Measurements from ENCODE around the gene DLG2.

DLG2 gene

GRCh38 chr11:84681456-84681855 lies 945.7 kb downstream of the DLG2 start:
- no peak for DNase-seq

DNA sequence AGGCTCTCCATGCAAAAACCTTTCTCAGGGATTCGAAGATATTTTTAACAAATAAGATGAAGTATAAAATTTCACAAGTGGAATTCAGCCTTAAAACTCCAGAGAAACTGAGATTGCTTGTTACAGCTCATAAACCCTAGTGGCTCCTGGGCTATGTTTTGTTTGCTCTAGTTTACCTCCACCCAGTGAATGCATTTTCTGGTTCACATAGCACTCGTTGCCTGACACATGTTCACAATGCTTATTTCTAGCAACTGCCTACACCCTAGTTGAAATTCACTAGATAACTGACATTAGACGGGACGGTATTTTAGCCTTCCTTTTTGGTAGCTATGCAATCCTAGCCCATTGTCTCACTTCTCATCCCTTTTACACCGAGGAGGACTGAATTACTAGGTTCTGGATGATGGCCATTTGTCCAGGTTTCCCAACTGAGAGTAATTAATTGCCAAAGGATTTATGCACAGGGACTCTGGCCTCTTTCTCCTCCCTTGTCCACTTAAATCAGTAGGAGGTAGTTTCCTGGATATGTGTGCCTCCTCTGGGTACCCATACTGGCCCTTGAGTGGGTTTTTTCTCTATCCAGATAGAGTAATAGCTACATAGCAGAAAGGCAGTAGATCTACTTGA lies 951.6 kb downstream of the DLG2 start:
- no peak for DNase-seq

GRCh38 chr11:84673753-84674152 lies 953.4 kb downstream of the DLG2 start:
- DNase-seq = peak in 5 of 56 donors; percentile 0 to 13 (median 2)

DNA sequence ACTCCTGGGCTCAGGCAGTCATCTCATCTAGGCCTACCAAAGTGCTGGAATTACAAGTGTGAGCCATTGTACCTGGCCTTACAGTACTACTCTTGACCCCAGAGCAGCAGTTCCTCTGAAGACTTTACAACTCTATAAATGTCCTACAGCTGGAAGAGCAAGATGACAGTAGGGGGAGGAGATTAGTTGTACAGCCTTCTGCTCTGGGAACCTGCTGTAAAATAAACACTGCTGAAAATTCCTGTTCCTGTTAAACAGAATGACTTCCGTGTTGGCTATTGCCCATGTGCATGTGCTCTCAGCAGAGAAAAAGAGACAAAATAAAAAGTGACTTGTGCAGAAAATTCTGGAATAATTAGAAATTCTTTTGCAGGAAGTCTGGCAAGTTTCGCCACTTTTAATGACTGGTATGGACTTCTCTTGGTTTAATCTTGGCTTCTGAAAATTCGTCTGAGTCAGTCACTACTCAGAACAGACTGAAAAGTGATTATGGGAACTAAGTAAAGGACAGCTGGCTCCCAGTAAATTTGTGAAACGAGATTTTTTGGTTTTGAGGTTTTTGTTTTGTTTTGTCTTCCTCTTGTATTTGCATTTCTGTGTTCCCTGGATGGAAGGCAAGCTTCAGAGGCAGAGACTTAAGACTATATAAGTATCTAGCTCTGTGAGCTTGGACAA lies 955.7 kb downstream of the DLG2 start:
- no peak for DNase-seq

GRCh38 chr11:84663731-84664130 lies 963.4 kb downstream of the DLG2 start:
- DNase-seq = no peak

DNA sequence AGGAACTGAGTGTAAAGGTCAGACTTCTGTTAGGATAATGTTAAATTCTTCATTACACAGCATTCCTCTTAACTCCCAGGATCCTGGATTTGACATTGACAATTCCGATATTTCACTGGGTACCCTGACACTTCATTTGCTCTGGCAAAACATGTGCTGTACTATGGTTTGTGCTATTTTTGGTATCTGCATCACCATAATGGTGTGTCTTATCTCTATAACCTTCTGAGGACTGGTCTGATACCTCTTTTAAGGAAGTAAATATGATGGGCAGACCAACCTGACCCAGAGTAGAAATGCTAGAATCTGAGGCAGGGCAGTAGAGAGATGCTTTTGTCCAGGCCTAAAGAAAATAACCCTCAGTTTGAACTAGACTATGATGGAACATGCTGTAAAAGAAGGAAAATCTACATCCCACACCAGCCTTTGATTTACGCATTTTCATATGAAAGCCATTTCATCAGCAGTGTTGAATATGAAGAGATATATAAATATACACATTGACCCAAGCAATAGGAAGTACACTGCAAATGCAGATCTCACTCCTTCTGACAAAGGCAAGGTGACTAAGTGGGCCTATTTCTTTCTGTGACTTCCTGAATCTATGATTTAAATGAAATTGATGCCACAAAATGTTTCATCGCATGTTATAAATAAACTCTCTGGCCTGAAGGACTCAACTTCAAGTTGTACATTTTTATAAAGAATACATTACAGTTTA lies 966.7 kb downstream of the DLG2 start:
- no peak for DNase-seq

GRCh38 chr11:84655712-84656111 lies 971.4 kb downstream of the DLG2 start:
- DNase-seq = no peak

GRCh38 chr11:84648471-84648870 lies 978.7 kb downstream of the DLG2 start:
- DNase-seq = peak in 16 of 56 donors; percentile 0 to 26 (median 7)

DNA sequence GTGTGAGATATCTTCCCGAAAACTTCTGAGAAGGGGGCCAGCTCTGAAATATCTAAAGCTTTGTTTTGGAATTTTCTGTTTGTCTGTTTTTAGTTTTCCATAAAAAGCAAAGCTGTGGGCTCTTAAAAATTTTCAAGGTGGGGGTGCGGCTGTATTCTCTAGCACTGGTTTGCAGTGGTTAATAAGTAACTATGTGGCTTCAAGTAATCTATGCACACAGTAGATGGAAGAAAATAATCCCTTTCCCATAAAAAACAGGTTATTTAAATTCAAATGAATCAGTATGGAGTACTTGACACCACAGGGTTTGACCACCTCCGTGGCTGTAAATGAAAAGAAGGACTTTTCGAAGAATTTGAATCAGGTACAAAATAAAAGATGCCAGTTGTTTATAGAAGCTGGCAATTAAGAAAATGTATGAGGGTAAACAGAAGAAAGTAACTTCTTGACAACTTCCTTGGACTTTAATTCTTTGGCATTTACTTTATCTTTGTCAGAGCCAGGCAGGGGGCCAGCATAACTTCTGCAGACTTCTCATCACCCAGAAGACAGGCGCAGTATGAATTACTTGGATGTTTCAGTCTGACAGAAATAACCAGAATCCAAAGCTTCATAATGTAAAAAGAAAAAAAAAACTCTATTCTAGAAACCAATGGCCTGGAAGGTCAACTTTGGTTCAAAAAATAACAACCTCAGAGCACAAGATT lies 981.0 kb downstream of the DLG2 start:
- no peak for DNase-seq

DNA sequence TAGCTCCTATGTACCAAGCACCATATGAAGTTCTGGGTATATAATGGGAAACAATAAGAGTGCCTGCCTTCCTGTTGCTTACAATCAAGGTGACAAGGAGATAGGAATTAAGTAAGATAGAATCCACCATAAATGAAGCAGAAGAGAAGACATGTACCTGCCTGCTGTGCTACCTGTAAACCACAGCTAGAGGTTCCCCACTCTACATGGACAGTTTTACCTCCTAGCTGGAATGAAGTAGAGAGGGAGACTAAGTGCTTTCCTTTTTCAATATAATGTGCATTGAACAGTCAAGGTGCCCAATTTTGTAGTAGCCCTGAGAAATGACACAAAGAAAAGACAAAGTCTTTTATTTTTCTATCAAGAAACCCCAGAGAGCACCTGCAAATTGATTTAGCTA lies 984.6 kb downstream of the DLG2 start:
- no peak for DNase-seq

DNA sequence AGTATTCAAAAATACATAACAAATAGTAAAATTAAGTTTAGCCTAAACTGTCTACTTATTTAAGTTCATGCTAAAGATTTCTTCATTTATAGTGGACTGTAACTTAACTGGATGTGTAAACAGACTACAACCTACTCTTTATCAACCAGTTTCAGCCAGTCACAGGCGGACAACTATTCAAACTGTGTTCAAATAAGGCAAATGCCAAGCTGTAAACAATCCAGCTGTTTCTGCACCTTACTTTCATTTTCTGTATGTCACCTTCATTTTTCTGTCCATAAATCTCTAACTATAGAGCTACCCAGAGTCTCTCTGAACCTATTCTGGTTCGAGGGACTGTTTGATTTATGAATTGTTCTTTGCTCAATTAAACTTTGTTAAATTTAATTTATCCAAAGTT lies 992.8 kb downstream of the DLG2 start:
- no peak for DNase-seq

GRCh38 chr11:84628871-84629620 lies 998.1 kb downstream of the DLG2 start:
- DNase-seq = no peak

DNA sequence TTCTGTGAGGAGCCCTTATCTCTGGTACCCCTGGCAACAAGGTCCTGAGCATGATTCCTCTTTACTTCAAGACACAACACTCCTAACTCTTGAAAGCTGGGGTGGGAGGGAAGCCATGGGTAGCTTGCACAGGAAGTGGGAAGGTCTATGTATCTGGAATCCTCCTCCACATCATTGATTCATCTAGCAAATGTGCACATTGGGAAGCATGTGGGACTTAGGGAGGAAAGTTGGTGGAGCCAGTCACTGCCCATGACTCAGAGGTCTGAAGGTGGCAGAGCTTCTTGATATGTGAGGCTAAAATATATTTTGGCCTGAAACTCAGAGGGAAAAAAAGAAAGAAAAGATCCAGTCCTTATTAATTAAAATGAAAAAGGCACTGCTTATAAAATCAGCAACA lies 1000.9 kb downstream of the DLG2 start:
- no peak for DNase-seq

GRCh38 chr11:84612645-84613044 lies 1014.5 kb downstream of the DLG2 start:
- DNase-seq = no peak

GRCh38 chr11:84608837-84609196 lies 1018.3 kb downstream of the DLG2 start:
- no peak for DNase-seq

- no peak for DNase-seq
Measured at GRCh38 chr11:84607975-84608836, 1018.9 kb downstream of the DLG2 start.

DNA sequence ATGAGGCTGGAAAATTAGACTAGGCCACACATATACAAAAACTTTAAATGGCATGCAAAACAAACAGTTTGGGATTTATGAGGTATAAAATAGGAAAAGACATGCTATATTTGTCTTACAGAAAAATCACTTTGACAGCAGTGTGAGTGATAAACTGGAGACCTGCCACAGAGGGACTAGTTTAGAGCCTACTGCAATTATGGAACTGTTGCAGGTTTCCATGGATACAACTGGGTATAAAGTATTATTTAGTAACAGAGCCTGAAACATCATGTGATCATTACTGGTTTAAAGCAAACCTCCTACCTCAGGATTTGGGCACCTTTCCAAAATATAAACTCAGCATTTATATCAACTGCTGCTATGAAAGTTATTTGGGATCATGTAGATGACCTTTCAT lies 1032.5 kb downstream of the DLG2 start:
- peak in 3 of 56 donors; percentile 1 to 5 (median 4) for DNase-seq

- no peak for DNase-seq
Measured at GRCh38 chr11:84590106-84590505, 1037.0 kb downstream of the DLG2 start.

DNA sequence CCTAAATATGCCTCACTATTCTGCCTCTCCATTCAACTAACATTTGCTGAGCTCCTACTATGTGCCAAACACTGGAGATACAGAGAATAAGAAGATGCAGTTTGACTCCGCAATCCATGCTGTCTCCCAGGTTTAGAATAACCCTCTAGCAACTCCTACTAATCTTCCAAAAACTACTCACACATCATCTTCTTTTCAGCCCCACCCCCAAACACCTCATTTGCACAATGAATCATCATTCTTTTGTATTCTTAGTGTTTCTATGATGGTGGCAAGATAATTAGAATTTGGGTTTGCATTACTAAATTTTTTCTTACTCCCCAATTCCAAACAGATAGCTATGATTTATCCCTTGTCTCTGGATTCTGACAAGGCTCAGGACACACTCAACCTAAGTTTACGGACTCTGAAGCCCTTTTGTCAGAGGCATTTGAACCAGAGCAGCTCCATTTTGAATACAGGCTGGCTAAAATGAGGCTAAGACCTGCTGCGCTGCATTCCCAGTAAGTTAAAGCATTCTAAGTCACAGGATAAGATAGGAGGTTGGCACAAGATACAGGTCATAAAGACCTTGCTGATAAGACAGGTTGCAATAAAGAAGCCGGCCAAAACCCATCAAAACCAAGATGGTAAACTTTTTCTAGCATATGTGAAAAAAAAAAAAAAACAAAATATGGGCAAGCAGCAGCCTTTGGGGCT lies 1038.9 kb downstream of the DLG2 start:
- no peak for DNase-seq

- no peak for DNase-seq
Measured at GRCh38 chr11:84583106-84583505, 1044.0 kb downstream of the DLG2 start.

All from amygdala (tissue), 56 donors.